Measurements from ENCODE around the gene MYCBP2.
"Not testable (repeated sequence)": the region's sequence is repeated elsewhere in the genome, so short reads cannot be mapped to it uniquely, and the experiment has no call there.

MYCBP2 gene

GRCh38 chr13:77333594-77333993 is 6.7 kb upstream of the MYCBP2 start:
- no peak for DNase-seq

- no peak for DNase-seq
Measured at GRCh38 chr13:77331421-77331820, 4.5 kb upstream of the MYCBP2 start.

GRCh38 chr13:77329911-77330584 is 3.2 kb upstream of the MYCBP2 start:
- peak in 1 of 2 experiments; percentile 15 for DNase-seq

GRCh38 chr13:77329133-77329910 is 2.4 kb upstream of the MYCBP2 start:
- peak; percentile 90 to 98 for DNase-seq

GRCh38 chr13:77328819-77329132 is 1.9 kb upstream of the MYCBP2 start:
- DNase-seq: no peak

- DNase-seq: no peak
Measured at GRCh38 chr13:77325371-77325980, 1.4 kb downstream of the MYCBP2 start.

- no peak for DNase-seq
Measured at GRCh38 chr13:77323858-77324257, 3.0 kb downstream of the MYCBP2 start.

- DNase-seq: no peak
Measured at GRCh38 chr13:77319536-77319935, 7.4 kb downstream of the MYCBP2 start.

- no peak for DNase-seq
Measured at GRCh38 chr13:77318741-77319140, 8.2 kb downstream of the MYCBP2 start.

GRCh38 chr13:77316430-77316829 is 10.5 kb downstream of the MYCBP2 start:
- DNase-seq: no peak

GRCh38 chr13:77315509-77315908 is 11.4 kb downstream of the MYCBP2 start:
- DNase-seq: not testable (repeated sequence)

GRCh38 chr13:77313923-77314322 is 13.0 kb downstream of the MYCBP2 start:
- no peak for DNase-seq

GRCh38 chr13:77312311-77312710 is 14.6 kb downstream of the MYCBP2 start:
- no peak for DNase-seq

GRCh38 chr13:77310579-77311279 is 16.2 kb downstream of the MYCBP2 start:
- no peak for DNase-seq

GRCh38 chr13:77310161-77310560 is 16.7 kb downstream of the MYCBP2 start:
- DNase-seq: peak in 1 of 2 experiments; percentile 14

- no peak for DNase-seq
Measured at GRCh38 chr13:77309254-77309653, 17.6 kb downstream of the MYCBP2 start.

GRCh38 chr13:77306458-77306857 is 20.4 kb downstream of the MYCBP2 start:
- no peak for DNase-seq

GRCh38 chr13:77305266-77305665 is 21.6 kb downstream of the MYCBP2 start:
- DNase-seq: no peak

- DNase-seq: no peak
Measured at GRCh38 chr13:77300176-77301037, 26.5 kb downstream of the MYCBP2 start.

GRCh38 chr13:77299587-77299986 is 27.3 kb downstream of the MYCBP2 start:
- DNase-seq: no peak

GRCh38 chr13:77298426-77298825 is 28.5 kb downstream of the MYCBP2 start:
- DNase-seq: no peak

- no peak for DNase-seq
Measured at GRCh38 chr13:77291774-77292173, 35.1 kb downstream of the MYCBP2 start.

GRCh38 chr13:77290342-77290741 is 36.6 kb downstream of the MYCBP2 start:
- DNase-seq: no peak
